Fibroblast of pulmonary artery (primary cell): ENCODE results near the gene STX8.

Experiments
- DNase-seq: peaks from one replicate; pipeline ENCODE4 v3.0.0-alpha.2; 2010; ENCODE audit warnings: low read depth
- H3K4me3 ChIP-seq: replicated peaks from 2 replicates; pipeline ENCODE4 v1.5.1; 2011; ENCODE audit warnings: low read depth, mild to moderate bottlenecking, control low read depth, low read length, moderate library complexity
- CTCF ChIP-seq: IDR thresholded peaks from 2 replicates; pipeline ENCODE4 v1.5.1; 2011; ENCODE audit warnings: mild to moderate bottlenecking, control low read depth, low read length, inconsistent platforms; ENCODE audit errors: missing control alignments

STX8 gene

GRCh38 chr17:9256361-9256750, 319.3 kb downstream of the STX8 start:
- no peak for TF ChIP-seq CTCF
- no peak for DNase-seq
- no peak overlapping the region for H3K4me3 ChIP-seq

GRCh38 chr17:9255833-9256232, 319.8 kb downstream of the STX8 start:
- TF ChIP-seq CTCF: no peak
- no peak for DNase-seq
- H3K4me3 ChIP-seq: no peak overlapping the region

GRCh38 chr17:9254841-9255240, 320.8 kb downstream of the STX8 start:
- no peak for TF ChIP-seq CTCF
- DNase-seq: no peak
- no peak overlapping the region for H3K4me3 ChIP-seq

GRCh38 chr17:9253308-9253707, 322.3 kb downstream of the STX8 start:
- DNase-seq: no peak
- no peak overlapping the region for H3K4me3 ChIP-seq
- TF ChIP-seq CTCF: no peak

- TF ChIP-seq CTCF: no peak
- no peak overlapping the region for H3K4me3 ChIP-seq
Measured at GRCh38 chr17:9251273-9251672, 324.3 kb downstream of the STX8 start.

GRCh38 chr17:9249245-9249953, 326.2 kb downstream of the STX8 start:
- no peak for TF ChIP-seq CTCF
- no peak for DNase-seq
- no peak overlapping the region for H3K4me3 ChIP-seq

More at GRCh38 chr17:9251273-9251672, 324.3 kb downstream of the STX8 start:
- DNase-seq: no peak

- no peak for DNase-seq
- no peak overlapping the region for H3K4me3 ChIP-seq
- no peak for TF ChIP-seq CTCF
Measured at GRCh38 chr17:9247401-9247938, 328.1 kb downstream of the STX8 start.
